Activated T-cell treated with anti-CD3 and anti-CD28 coated beads, Interleukin-2, amount 50 U/mL, for 1 hour (primary cell): Measurements from ENCODE around the gene SLC26A1.

ENCODE experiments used
- DNase-seq: peaks from one replicate; pipeline ENCODE4 v3.0.0-alpha.2; 2020

Gene SLC26A1

DNA sequence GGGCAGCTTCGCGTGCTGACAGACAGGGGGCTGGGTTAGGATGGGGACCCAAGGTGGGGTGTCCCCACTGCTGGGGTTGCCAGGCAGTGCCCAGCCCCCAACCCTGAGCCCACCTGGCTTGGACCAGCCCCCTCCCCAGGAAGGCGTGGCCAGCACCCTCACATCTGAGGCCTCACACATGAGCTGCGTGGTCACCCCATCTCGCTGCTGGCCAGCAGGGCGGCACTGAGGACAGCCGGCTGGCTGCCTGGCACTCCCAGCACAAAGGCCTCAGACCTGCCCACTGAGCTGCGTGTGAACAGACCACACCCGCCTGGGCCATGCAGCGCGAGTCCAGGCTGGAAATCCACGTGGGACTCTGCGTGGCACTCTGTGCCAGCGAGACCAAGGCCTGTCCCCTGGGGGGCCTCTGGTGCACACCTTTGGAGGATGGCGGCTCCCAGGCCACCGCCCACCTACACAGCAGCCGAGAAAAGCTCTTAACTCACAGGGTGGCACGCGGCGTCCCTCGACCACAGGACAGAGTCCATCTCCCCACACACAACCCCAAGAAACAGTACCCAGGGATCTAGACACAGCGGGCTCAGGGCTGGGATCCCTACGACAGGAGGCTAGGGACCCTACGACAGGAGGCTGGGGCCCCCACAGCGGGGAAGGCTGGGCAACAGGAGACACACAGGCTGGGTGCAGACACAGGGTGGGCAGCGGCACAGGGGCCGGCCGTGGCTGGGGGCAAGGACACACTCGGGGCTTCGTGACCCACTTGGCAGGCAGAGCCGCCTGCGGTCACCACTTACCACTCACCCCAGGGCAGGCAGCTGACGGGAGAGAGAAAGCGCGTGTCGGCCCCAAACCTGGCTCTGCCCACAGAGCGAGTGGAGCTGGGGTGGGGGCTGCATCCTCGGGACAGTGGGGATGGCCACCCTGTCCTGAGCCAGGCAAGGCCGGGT lies 29.7 kb downstream of the SLC26A1 start:
- no peak for DNase-seq

DNA sequence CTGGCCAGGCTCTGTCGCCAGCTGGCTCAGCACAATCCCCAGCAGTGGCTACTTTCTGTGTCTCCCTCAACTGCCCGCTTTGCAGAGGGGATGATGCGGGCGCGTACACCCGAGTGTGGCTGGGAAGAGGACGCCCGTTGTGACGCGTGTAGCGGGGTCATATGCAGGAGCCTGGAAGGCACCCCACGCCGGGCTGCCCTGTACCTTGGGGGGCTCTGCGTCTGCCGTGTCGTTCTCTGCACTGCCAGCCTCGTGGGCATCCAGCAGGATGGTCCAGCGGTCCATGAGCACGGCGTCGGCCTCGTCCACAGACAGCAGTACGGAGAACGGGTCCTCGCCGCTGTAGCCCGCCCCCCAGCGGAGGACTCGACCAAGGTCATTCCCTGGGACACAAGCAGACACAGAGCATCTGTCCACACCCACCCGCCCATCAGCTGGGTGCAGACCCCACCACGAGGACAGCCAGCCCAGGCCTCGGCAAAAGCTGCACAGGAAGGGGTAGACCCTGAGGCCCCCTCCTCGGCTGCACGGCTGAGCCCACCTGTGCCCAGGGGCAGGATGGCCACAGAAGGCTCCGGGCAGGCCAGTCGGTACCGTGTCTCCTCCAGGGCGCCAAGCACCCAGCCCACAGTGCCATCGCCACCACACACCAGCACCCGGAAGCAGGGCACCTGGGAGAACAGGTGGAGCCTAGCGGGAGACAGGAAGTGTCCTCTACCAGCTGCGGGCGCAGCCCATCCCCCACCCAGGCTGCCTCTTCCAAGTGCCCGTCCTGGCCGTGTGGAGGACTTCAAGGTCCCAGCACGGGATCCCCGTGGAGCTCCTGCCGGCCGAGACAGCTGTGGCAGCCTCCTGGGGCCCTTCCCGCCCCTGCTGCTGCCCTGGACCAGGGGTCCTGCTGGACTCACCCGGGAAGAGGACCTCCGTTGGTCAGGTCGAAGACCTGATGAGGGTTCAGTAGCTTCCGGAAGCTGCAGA lies 30.7 kb downstream of the SLC26A1 start:
- DNase-seq = no peak

DNA sequence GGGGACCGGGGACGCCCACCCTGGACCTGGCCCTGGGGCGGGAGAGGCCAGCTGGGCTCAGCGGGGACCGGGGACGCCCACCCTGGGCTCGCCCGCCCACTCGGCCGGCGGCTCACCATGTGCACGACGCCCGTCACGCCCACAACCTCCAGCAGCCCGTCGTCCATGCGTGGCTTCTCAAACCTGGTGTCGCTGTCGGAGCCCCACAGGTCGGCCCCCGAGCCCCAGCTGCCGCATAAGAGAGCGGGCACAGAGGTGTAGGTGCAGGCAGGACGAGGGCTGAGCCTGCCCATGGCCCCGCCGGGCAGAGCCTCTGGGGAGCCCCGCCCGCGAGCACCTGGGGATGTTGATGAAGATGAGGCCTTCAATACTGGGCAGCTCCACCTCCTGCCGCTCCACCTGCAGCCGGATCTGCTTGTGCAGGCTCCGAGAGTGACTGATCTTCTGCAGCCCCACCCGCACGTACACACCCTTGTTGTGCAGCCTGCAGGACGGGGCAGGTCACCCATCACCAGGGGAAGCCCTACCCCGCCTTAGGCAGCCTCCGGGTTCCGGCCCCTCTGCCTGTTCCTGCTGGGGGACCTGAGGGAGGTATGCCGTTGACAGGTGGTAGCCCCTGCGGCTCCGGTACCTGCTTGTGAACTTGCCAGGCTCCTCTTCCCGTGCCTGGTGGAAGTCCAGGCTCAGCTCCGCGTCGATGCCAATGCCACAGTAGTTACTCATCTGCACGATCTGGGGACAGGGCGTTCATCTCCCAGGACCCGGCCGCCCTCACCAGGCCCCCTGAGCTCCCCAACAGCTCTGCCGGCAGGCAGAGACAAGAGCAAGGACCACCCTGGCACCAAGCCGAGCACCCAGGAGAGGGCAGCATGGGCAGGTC lies 31.6 kb downstream of the SLC26A1 start:
- no peak for DNase-seq

DNA sequence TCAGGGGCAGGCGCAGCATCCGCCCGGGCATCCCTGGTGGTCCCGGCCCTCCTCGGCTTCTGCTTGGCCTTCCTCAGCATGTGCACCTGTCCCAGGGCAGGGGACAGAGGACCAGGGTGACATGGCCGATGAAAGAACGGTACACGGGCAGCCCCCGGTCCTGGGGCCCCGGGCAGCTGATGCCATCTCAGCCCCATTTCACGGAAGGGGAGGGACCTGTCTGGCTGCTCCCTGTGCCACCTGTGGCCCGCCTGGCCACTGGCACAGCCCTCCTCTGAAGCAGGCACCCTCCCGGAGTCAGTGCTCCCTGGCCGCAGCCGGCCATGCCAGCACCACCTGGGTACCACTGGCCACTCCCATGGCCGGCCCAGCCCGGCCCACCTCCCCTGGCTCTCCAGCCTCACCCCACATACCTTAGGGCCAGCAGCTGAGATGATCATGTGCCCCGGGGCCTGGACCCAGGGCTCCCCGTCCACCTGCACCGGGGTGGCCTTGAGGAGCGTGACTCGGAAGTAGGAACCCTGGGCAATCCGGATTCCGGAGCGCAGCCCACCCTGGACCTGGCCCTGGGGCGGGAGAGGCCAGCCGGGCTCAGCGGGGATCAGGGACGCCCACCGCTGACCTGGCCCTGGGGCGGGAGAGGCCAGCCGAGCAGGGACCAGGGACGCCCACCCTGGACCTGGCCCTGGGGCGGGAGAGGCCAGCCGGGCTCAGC lies 32.4 kb downstream of the SLC26A1 start:
- DNase-seq = no peak

DNA sequence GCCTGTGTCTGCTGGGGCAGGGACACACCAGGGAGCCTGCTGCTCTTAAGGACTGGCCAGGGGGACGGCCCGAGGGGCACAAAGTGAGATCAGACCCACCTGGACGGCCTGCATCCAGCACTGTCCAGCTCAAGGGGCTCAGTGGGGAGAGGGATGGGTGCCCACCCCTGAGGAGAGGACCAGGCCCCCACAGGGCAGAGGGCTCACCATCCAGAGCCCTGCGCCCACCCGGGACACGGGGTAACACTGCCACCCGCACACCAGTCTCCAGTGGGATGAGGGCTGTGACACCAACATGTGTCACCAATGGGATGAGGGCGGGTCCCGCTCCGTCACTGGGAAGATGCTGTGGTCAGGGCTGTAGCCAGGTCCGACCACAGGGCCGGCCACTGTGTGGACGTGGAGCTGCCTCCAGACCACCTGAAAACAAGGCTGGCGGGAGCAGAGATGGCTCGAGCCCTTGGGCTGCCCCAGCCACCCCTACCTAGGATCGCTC lies 33.0 kb downstream of the SLC26A1 start:
- no peak for DNase-seq

DNA sequence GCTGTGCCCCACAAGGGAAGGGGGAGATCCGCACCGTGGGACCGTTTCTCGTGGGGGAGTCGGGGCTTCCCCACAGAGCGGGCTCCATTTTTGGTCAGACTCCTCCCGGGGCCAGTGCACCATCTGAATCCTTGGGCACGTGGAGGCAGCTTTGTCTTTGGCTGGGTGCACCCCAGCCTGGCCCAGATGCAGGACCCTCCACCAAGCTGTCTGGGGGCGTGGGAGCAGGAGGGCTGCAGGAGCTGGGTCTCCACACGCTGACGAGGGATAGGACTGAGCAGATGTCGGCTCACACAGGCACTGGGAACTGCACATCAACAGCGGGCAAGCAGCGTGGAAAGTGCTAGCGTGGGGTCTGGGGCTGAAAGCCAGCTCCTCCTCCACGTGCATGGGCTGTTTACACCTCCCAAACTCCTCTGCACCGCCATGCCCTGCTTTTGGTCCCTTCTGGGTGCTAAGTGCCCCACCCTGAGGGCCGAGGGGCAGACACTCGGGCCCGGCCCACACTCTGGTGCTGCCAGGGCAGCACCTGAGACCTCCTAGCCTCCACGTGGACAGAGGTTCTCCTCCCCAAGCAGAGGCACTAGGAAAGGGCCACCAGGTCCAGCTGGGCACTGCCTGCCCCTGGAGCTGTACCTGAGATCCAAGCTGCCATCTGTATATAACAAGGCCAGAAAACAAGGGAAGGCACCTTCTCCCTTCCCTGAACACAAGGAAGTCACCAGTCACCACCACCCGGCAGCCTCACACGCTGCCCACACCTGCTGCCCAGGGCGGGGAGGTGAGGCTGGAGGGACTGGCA lies 33.7 kb downstream of the SLC26A1 start:
- DNase-seq = no peak

DNA sequence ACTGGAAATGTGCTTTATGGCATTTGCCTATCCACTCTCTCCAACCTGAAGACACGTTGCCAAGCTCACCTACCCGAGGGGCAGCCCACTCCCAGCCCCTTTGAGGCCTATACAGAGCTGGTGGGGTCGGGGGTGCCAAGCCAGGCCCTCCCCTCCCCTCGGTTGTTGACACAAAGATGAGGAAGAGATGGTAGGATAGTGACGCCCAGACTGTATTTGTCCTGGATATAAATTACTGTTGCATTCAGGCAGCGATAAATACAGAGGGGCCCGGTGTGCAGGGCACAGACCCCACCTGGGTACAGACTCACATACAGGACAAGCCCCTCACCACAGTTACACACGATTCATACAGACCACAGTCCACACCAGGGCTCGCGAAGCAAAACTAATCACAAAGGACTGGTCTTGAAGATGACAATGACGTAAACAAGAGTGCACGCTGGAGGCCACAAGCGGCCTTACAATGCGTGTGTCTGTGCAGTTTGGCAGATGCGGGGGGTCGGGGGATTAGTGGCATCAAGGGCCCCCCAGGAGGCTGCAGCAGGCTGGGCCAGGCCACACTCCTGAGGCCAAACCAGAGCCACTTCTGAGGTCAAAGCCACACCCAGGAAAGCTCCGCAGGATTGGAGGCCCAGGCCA lies 34.4 kb downstream of the SLC26A1 start:
- DNase-seq = no peak

DNA sequence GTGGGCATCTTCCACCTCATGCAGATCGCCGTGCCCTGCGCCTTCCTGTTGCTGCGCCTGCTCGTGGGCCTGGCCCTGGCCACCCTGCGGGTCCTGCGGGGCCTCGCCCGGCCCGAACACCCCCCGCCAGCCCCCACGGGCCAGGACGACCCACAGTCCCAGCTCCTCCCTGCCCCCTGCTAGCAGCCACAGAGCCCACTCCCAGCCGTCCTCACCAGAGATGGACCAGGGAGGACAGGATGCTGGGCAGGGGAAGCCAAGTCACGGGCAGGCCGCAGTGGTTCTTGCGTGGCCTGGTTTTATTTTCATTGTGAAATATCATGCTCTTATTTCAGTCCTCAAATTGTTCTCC lies 34.9 kb downstream of the SLC26A1 start:
- no peak for DNase-seq

DNA sequence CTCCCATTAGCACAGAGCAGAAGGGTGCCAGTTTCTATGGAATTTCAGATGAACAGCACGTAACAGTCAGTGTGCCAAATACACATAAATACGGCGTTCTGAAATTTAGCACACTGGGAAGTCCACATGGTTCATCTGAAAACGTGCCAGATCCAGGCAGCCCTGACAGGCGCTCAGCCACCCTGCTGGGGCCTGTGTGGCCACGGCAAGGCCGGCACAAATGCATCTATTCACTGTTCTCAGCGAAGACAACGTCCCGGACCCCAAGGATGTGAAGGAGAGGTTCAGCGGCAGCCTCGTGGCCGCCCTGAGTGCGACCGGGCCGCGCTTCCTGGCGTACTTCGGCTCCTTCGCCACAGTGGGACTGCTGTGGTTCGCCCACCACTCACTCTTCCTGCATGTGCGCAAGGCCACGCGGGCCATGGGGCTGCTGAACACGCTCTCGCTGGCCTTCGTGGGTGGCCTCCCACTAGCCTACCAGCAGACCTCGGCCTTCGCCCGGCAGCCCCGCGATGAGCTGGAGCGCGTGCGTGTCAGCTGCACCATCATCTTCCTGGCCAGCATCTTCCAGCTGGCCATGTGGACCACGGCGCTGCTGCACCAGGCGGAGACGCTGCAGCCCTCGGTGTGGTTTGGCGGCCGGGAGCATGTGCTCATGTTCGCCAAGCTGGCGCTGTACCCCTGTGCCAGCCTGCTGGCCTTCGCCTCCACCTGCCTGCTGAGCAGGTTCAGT lies 35.5 kb downstream of the SLC26A1 start:
- no peak for DNase-seq

DNA sequence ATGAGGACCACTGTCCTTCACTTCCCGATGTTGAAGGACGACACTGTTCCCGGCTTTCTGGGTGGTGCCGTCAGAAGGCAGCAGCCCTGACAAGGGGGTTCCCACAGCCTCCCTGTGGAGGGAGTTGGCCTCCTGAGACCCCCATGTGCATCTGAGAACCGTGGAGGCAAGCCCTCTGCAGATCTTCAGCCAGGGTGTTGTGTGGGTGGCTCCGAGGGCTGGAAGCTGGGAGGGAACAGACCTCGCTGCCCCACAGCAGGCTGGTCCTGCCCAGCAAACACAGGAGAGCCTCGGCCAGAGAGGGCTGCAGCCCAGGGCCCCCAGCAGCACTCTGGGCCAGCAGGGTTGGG lies 36.0 kb downstream of the SLC26A1 start:
- DNase-seq = no peak

DNA sequence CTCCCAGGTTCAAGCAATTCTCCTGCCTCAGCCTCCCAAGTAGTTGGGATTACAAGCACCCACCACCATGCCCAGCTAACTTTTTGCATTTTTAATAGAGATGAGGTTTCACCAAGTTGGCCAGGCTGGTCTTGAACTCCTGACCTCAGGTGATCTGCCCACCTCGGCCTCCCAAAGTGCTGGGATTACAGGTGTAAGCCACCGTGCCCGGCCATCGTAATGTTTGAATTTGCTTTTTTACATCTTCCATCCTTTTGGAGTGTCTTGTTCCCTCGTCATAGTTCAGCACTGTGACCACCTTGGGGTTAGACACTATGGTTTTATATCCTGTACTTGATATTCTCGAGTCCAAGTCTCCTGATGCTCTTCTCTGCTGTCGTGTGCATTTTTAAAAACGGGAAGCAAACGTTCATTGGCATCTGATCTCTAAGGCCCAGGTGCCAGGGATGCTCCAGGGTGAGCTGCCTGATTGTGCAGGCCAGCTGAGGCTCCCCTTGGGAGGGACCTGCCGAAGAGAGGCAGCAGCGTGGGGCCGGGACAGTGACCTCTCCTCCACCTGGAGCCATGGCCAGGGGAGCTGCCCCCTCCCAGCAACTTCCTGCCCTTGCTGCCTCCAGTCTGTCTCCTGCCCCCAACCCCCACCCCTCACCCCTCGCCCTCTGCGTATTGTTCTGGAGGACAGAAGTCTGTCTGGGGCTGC lies 36.5 kb downstream of the SLC26A1 start:
- no peak for DNase-seq

DNA sequence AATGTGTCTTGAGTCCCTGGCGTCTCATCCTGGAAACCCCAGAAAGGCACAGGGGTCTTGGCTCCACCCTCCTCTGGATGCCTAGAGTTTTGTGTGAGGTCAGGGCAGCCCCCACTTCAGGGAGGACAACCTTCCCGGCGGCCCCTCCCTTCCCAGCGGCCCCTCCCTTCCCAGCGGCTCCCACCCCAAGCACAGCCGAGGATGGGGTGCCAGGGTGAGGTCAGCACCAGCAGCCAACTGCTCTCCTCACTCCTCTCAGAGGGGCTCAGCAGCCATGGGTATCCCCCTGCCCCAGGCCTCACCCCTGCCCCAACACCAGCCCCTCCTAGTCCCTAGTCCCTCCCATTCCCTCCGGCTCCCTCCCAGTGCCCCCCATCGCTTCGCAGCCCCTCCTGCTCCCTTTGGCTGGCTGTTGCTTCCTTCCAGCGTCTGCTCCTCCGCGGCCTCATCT lies 37.2 kb downstream of the SLC26A1 start:
- no peak for DNase-seq

DNA sequence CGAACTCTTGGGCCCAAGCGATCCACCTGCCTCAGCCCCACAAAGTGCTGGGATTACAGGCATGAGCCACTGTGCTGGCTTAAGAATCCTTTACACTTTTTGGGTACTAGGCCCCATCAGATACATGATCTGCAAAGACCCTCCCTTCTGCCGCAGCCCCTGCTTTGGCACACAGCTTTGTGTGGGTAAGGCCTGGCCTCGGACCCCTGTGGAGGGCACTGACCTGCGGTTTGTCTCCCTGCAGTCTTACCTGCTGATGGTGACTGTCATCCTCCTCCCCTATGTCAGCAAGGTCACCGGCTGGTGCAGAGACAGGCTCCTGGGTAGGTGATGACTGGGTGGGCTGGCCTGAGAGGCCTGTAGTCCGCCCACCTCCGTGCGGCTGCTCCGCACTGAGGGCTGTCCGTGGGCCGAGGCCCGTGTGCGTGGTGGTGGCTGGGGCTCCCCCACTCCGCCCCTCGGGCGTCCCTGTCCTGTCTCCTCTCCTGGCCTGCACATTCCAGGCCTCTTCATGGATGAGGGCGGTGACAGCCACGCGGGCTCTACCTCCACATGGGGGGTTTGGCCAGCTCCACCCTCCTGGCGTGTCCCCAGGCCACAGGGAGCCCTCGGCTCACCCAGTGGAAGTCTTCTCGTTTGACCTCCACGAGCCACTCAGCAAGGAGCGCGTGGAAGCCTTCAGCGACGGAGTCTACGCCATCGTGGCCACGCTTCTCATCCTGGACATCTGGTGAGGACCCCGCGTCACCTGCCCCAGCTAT lies 37.9 kb downstream of the SLC26A1 start:
- no peak for DNase-seq

DNA sequence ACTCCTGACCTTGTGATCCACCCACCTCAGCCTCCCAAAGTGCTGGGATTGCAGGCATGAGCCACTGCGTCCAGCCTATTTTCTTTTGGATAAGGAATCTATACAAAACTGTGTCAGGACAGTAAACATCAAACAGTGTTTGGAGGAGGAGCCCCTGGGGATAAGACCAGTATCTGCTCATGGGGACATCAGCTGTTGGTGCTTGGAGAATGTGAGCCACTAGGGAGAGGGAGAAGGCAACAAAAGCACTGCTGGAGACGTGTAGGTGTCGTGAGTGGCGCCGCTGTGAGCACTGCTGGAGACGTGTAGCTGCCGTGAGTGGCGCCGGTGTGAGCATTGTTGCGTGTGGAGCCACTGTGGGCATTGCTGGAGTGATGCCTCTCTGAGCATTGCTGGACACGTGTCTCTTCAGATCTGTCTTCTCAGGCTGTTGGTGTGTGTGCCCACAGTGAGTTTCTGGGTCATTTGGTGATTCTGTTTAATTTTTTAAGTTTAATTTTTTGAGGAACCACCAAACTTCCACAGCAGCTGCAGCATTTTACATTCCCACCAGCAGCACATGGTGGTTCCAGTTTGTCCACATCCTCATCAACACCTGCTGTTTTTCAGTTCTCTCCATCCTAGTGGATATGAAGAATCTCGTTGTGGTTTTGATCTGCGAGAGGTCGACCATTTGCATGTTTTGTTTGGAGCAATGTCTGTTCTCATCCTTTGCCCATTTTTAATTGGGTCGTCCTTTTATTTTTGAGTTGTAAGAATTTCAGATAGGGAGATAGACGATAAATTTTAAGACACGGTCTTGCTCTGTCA lies 38.8 kb downstream of the SLC26A1 start:
- DNase-seq = no peak

DNA sequence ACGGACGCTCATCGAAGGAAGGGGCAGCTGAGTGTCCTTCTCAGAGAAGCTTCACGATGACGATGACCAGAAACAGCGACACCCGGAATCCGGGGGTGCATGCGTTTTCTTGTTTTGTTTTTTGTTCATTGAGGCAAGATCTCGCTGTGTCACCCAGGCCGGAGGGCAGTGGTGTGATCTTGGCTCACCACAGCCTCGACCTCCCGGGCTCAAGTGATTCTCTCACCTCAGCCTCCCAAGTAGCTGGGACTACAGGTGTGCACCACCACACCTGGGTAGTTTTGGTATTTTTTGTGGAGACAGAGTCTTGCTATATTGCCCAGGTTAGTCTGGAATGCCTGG lies 39.7 kb downstream of the SLC26A1 start:
- DNase-seq = no peak

DNA sequence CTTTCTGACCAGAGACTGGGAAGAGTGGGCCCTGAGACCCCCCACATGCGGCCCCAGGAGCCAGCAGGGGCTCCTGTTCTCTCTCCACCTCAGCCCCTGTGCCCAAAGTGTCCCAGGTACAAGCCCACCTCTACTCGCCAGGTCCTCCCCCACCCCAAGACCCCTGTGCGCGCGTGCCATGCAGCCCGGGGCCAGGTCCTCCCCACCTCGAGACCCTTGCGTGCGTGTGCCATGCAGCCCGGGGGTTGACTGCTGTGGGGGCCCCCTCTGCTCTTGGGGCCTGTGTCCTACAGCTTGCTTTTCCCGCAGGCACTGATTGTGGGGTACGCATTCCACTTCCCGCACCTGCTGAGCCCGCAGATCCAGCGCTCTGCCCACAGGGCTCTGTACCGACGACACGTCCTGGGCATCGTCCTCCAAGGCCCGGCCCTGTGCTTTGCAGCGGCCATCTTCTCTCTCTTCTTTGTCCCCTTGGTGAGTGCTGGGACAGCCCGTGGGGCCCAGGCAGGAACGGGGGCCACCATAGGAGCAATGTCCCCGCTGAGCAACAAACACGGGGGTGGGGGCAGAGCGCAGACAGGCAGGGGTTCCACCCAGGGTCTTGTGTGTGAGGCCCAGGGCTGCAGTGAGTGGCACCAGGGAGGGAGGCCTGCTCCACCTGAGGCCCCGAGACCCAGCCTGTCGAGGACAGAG lies 40.2 kb downstream of the SLC26A1 start:
- no peak for DNase-seq
